ENCODE data around the gene MAPK9.

- no peak for TF ChIP-seq POLR2A (IDR thresholded peaks at IDR 0.05)
- no peak for TF ChIP-seq CTCF (IDR thresholded peaks at IDR 0.05)
- no peak for TF ChIP-seq EP300 (IDR thresholded peaks at IDR 0.05; ENCODE audit: low read depth)
Measured at GRCh38 chr5:180330810-180331646, 39.1 kb upstream of the MAPK9 start.

Data from transverse colon (tissue), 3 donors.